GM18909 (cell line): ENCODE measurements around the gene CNTD1.

Experiments
- ATAC-seq: cut with Tn5 transposase; IDR thresholded peaks from one replicate; pipeline ENCODE4 v1.9.1; 2021; ENCODE audit warnings: mild to moderate bottlenecking; ENCODE audit not compliant: unreplicated experiment, poor library complexity

The CNTD1 gene

GRCh38 chr17:42803074-42803883, 4.6 kb downstream of the CNTD1 start:
- no peak for ATAC-seq

GRCh38 chr17:42804918-42805367, 6.3 kb downstream of the CNTD1 start:
- ATAC-seq: no peak

DNA sequence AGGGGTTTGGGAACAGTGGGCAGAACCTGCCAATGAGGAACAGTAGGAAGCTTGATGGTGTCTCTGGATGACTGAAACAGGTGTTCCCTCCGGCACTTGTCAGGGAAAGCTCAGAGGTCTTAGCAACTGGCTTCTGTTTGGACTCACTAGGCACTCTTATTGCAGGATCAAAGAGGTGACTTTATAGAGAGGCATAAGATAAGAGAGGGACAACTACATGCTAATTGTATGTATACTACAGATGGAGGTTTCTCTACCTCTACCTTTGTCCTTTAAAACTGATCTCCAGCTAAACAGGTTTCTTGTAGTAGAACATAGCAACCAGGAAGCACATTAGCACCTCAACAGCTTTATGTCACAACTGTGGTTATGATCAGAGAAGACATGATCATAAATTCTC, 7.6 kb downstream of the CNTD1 start:
- no peak for ATAC-seq

- no peak for ATAC-seq
Measured at GRCh38 chr17:42809250-42809649, 10.6 kb downstream of the CNTD1 start.

DNA sequence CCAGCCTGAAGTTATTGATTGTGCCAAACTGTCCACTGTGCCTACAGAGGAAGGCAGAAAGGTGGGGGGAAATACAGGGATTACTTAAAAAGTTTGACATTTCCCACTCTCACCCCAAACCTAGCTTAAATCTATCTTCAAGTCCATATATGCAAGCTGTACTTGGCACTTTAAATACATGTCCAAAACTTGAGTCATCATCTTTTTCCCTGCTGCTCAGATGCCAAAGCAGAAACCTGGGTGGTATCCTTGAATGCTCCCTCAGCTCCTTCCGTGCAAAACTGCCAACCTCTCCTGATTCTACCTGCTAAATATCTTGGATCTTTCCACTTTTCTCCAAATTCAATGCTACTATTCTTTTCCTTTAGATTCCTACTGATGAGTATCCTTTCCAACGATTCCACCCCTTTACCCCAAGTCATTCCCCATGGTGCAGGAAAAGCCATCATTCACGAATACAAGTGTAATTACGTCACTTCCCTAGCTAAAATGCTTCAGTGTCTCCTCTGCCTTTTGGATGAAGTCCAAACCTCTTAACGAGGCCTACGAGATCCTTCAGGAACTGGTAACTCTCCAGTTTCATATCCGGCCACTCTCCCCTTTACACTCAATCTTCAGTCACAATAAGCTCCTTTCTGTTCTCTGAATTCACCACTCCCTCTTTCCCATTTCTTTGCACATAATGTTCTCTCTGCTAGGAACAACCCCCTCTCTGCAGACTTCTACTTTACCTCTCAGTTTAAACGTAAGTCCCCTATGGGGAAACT, 16.2 kb downstream of the CNTD1 start:
- ATAC-seq: no peak

- no peak for ATAC-seq
Measured at GRCh38 chr17:42817866-42818265, 19.2 kb downstream of the CNTD1 start.

GRCh38 chr17:42818379-42818778, 19.7 kb downstream of the CNTD1 start:
- ATAC-seq: no peak

GRCh38 chr17:42819939-42820535, 21.4 kb downstream of the CNTD1 start:
- ATAC-seq: no peak

DNA sequence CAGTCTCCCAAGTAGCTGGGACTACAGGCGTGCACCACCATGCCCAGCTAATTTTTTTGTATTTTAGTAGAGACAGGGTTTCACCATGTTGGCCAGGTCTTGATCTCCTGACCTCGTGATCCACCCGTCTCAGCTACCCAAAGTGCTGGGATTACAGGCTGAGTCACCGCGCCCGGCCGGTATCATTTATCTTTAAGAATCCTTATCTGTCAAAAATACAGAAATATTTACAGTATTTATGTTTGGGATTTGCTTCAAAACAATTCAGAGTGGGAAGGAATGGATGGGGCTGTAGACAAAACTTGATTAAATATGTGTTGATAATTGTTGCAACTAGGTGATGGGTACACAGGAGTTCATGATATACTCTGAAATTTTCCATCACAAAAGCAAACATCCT, 22.5 kb downstream of the CNTD1 start:
- ATAC-seq: no peak

DNA sequence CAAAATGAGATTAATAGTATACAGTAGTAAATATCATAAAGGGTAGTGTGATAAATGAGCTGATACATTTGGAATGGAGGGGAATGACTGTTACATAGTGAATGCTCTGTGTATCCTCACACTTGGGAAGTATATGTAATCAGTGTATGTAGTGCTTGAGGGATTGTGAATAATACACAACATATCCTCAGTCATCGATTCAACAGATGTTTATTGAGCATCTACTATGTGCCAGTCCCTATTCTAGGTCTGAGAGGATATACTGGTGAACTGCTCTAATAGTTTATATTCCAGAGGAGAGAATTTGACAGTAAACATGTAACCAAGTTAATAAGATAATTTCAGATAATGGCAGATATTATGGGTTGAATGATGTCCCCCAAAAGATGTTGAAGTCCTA, 28.8 kb downstream of the CNTD1 start:
- ATAC-seq: no peak

DNA sequence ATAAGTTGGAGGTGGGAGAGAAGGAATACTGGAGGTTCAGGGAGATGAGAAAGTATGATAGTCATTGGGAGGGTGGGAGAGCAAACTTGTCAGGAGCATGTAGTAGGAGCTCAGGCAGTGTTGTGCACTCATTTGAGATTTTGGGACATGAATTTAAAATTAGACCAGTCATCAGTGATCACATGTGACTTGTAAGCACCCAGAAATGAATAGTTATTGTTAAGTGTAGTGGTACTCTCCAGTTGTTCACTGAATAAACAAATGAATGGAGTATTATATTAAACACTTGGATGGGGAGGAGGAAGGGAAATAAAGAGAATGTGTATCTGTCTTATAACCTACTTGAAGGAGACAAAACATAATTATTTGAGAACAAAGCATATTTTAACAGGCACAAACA, 32.3 kb downstream of the CNTD1 start:
- ATAC-seq: no peak

GRCh38 chr17:42832213-42832933, 33.7 kb downstream of the CNTD1 start:
- ATAC-seq: no peak

- ATAC-seq: peak; percentile 76
Measured at GRCh38 chr17:42832934-42833766, 34.5 kb downstream of the CNTD1 start, which contains the start of gene PSME3. TSS of gene PSME3 (plus strand) at chr17:42833397. CDS start at chr17:42833632, 235 bp downstream.

DNA sequence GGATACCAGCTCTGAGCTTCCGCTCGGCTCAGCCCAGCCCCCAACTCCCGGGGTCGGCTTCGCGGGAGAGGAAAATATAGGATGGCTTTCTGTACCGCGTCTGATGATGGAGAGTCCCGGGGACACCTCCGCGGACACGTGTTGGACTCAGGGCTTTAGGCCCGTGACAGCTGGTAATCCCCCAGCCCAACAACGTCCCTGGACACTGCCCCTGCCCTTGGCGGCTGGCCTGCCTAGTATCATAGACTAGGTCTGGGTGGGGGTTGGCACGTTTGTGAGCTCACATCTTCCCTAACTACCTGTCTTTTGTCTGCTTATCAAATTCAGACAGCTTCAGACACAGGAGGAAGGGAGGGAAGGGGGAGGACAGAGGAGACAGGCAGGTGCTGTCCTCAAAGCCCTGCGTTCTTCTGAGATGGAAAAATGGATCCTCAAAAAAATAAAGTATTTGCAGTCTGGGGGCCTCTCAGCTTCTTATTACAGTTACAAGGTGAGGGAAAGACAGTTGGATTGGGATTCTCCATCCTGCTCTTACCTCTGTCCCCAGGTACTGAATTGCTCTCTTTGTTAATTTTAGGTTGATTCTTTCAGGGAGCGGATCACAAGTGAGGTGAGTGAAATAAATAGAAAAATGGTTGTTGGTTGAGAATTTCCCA, 35.2 kb downstream of the CNTD1 start:
- peak; percentile 26 for ATAC-seq

- ATAC-seq: no peak
Measured at GRCh38 chr17:42835732-42836131, 37.1 kb downstream of the CNTD1 start.

DNA sequence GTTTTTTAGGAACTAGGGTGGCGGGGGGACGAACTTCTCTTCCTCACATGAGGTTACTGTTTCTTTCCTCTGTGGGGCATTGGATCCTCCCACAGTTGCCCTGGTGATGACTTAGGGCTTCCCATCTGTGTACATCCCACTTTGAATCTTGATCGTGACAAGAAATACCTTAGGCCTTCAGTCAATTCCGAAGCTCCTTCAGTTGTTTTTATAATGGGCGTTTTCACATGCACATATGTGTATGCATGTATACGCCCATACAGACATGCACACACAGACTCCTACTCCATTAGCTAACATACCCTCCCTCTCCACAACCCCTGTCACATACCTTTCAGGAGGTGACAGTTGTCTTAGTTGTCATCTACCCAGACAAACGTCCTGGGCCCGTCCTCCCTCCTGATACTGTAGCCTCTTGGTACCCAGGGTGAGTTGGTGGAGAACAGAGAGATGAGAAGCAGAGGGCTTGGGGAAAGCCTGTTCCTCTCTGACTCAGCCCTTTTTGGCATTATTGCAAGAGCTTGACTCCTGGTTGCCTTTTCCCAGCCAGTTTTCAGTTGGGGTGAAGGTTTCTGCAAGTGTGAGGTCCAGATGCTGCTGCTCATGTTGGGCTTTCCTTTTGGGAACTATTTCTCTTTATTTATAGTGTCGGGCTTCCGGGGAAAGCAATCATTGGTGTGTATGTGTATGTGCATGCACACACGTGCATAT, 43.5 kb downstream of the CNTD1 start:
- ATAC-seq: no peak

DNA sequence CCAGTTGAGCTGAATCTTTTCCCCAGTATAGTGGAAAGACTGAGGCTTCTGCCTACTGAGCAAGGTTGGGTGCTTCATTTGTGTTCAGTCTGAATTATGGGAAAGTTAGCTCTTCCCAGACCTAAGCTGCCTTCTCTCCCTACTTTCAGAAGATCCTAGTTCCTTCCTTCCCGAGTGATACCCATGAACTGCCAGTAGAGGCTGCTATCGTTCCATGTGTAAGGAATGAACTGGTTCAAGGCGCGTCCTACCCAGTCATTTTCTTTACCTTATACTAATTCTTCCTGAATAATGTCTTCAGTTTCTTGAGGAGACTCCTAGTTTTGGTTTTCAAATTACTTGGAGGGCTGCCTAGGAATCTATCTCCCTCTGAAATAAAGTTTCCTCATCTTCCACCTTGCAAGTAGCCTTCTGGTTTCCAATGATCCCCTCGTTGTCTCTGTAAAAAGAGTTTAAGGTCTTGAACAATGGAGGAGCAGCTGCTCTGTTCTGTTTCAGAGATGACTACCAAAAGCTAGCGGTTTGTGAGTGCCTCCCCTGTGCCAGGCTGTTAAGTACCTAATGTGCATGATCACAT, 44.8 kb downstream of the CNTD1 start:
- ATAC-seq: no peak

- no peak for ATAC-seq
Measured at GRCh38 chr17:42844271-42844670, 45.6 kb downstream of the CNTD1 start, which contains the start of gene AOC2. TSS of gene AOC2 (plus strand) at chr17:42844580. CDS start at chr17:42844627, 47 bp downstream.
